HepG2 (cell line): ENCODE results near the gene KREMEN1.

Experiments
- CC2D1A ChIP-seq: sonication (generic); formaldehyde crosslinking; IDR thresholded peaks from 2 replicates; pipeline ENCODE4 v1.8.1; 2023; ENCODE audit warnings: mild to moderate bottlenecking, missing genetic modification reagents
- HOXA7 ChIP-seq: sonication (generic); formaldehyde crosslinking; IDR thresholded peaks from 2 replicates; pipeline ENCODE4 v1.8.1; 2022; ENCODE audit warnings: mild to moderate bottlenecking, missing genetic modification reagents, moderate library complexity
- MAFK ChIP-seq, 2 experiments: IDR thresholded peaks in 1 of 2; conservative IDR thresholded peaks in 1 of 2; 2 replicates each; pipeline ENCODE4 v1.6.1; 2011; ENCODE audit warnings: improper control_type of control experiment in 2 of 2, low read length in 2 of 2
- MTA3 ChIP-seq: sonication (generic); formaldehyde crosslinking; IDR thresholded peaks from 2 replicates; pipeline ENCODE4 v1.4.0; 2020; ENCODE audit warnings: missing genetic modification reagents
- ZBTB21 ChIP-seq: sonication (generic); formaldehyde crosslinking; IDR thresholded peaks from 2 replicates; pipeline ENCODE4 v1.4.0; 2020; ENCODE audit warnings: missing genetic modification reagents
- TF ChIP-seq, protein P1 (sequence below): sonication (generic); formaldehyde crosslinking; conservative IDR thresholded peaks from 2 replicates; pipeline ENCODE4 v1.4.0; 2020; ENCODE audit warnings: missing genetic modification reagents
- TF ChIP-seq, protein P2 (sequence below): sonication (generic); formaldehyde crosslinking; IDR thresholded peaks from 2 replicates; pipeline ENCODE4 v1.5.0; 2020; ENCODE audit warnings: mild to moderate bottlenecking, missing genetic modification reagents, moderate library complexity

- TF ChIP-seq HOXA7 (CRISPR knock-in tag), result no peak
- TF ChIP-seq, protein P1, sequence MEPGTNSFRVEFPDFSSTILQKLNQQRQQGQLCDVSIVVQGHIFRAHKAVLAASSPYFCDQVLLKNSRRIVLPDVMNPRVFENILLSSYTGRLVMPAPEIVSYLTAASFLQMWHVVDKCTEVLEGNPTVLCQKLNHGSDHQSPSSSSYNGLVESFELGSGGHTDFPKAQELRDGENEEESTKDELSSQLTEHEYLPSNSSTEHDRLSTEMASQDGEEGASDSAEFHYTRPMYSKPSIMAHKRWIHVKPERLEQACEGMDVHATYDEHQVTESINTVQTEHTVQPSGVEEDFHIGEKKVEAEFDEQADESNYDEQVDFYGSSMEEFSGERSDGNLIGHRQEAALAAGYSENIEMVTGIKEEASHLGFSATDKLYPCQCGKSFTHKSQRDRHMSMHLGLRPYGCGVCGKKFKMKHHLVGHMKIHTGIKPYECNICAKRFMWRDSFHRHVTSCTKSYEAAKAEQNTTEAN, result no peak
- TF ChIP-seq, protein P2, sequence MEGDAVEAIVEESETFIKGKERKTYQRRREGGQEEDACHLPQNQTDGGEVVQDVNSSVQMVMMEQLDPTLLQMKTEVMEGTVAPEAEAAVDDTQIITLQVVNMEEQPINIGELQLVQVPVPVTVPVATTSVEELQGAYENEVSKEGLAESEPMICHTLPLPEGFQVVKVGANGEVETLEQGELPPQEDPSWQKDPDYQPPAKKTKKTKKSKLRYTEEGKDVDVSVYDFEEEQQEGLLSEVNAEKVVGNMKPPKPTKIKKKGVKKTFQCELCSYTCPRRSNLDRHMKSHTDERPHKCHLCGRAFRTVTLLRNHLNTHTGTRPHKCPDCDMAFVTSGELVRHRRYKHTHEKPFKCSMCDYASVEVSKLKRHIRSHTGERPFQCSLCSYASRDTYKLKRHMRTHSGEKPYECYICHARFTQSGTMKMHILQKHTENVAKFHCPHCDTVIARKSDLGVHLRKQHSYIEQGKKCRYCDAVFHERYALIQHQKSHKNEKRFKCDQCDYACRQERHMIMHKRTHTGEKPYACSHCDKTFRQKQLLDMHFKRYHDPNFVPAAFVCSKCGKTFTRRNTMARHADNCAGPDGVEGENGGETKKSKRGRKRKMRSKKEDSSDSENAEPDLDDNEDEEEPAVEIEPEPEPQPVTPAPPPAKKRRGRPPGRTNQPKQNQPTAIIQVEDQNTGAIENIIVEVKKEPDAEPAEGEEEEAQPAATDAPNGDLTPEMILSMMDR (CRISPR knock-in tag), result no peak
- TF ChIP-seq MAFK (conservative IDR thresholded peaks at IDR 0.05 in 1 of 2, IDR thresholded peaks at IDR 0.05 in 1 of 2; ENCODE audit: low read length in 2 of 2), result no peak
- TF ChIP-seq MTA3 (CRISPR knock-in tag), result no peak
- no peak for TF ChIP-seq ZBTB21 (CRISPR knock-in tag)
- TF ChIP-seq CC2D1A, result no peak
Observed at GRCh38 chr22:29078036-29078868, 5.4 kb downstream of the KREMEN1 start.
